ENCODE results near the gene ANXA10.

DNA sequence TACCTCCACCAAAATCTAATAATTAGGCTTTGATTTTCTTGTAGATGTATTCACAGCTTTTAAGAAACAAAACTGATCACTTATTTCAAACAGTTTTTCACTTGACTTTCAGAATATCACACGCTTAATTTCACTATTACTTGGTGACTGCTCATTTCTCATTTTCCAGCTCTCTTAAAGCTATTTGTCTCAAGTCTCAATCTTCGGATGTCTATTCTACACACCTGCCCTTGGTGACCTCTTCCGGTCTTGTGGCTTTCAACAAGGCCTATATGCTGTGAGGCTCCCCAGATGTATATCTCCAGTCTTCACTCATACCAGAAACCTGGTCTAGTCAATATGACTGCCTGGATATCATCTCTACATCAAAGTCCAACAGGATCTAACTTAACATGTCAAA is 34.9 kb upstream of the ANXA10 start:
- TF ChIP-seq, protein P1, sequence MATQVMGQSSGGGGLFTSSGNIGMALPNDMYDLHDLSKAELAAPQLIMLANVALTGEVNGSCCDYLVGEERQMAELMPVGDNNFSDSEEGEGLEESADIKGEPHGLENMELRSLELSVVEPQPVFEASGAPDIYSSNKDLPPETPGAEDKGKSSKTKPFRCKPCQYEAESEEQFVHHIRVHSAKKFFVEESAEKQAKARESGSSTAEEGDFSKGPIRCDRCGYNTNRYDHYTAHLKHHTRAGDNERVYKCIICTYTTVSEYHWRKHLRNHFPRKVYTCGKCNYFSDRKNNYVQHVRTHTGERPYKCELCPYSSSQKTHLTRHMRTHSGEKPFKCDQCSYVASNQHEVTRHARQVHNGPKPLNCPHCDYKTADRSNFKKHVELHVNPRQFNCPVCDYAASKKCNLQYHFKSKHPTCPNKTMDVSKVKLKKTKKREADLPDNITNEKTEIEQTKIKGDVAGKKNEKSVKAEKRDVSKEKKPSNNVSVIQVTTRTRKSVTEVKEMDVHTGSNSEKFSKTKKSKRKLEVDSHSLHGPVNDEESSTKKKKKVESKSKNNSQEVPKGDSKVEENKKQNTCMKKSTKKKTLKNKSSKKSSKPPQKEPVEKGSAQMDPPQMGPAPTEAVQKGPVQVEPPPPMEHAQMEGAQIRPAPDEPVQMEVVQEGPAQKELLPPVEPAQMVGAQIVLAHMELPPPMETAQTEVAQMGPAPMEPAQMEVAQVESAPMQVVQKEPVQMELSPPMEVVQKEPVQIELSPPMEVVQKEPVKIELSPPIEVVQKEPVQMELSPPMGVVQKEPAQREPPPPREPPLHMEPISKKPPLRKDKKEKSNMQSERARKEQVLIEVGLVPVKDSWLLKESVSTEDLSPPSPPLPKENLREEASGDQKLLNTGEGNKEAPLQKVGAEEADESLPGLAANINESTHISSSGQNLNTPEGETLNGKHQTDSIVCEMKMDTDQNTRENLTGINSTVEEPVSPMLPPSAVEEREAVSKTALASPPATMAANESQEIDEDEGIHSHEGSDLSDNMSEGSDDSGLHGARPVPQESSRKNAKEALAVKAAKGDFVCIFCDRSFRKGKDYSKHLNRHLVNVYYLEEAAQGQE (IDR thresholded peaks at IDR 0.05; ENCODE audit: insufficient read depth in 1 of 2, low read depth in 2 of 2, low read length in 2 of 2): no peak
- TF ChIP-seq POLR2AphosphoS5 (IDR thresholded peaks at IDR 0.05; ENCODE audit: low read depth, low read length): no peak
- TF ChIP-seq TAF1 (IDR thresholded peaks at IDR 0.05; ENCODE audit: borderline replicate concordance, insufficient read depth, low read length): no peak

All from PFSK-1 (cell line).